DMS79 (cell line): ENCODE measurements around the gene UCP2.
"Not testable (repeated sequence)": the region's sequence is repeated elsewhere in the genome, so short reads cannot be mapped to it uniquely, and the experiment has no call there.

Source experiments
- DNase-seq: peaks from one replicate; lab custom pipeline; 2025; lab: John Stamatoyannopoulos, UW

UCP2 gene

DNA sequence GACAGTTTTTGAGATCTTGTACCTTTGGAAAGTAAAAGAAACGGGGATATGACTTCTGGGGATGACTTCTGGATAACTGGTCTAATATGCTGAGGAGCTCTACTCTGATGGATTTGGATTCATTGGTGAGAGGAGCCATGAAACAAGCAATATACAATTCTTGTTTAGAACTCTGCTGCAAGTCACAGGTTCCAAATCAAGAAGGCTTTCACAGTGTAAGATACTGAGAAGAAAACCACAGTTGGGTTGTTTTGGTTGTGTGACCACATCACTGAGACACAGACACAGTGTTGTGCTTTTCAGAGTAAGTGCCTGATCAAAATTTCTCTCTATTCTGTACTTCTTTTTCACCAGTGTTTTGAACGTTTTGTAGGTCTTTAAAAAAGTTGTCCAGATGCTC is 13.1 kb upstream of the UCP2 start:
- DNase-seq, result no peak

DNA sequence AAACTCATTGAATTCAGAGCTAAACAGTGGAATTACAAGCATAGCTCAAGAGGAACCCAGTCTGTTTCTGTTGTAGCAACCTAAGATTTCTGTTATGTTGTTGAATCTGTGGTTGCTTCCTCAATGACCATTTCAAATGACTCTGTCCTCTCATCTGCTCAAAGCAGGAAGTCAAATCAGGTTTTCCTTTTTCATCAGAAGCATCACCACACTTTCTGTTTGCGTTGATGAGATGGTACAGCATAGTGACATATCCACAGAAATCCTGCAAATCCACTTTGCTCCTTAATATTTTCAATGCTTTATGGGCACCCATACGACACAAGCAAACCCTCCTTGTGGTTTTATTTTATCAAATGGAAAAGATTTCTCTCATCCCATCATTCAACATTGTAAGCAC is 12.6 kb upstream of the UCP2 start:
- no peak for DNase-seq

DNA sequence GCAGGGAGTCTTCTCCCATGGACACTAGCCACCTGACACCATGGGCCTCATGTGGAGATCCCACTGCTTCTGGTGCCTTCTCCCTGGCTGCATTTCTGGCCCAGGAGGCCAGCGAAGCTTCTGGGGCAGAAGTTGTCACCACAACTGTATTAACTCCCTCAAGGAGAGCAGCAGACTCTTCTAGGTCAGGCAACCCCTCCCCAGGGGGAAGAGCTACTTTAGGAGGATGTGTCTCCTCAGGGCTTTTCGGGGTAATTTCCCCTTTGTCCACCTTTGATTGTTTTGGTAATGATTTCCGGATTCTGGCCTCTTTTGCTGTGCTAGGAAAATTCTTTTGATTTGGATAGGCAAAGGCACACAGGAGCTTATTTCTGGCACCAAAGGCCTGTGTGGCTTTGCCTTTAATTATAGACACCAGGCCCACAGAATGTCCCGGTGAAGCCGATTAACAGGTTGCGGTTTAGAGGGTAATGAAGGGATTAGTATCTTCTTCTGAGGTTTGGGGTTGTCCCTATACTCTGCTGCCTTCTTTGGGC is 8.9 kb upstream of the UCP2 start:
- DNase-seq, result no peak

DNA sequence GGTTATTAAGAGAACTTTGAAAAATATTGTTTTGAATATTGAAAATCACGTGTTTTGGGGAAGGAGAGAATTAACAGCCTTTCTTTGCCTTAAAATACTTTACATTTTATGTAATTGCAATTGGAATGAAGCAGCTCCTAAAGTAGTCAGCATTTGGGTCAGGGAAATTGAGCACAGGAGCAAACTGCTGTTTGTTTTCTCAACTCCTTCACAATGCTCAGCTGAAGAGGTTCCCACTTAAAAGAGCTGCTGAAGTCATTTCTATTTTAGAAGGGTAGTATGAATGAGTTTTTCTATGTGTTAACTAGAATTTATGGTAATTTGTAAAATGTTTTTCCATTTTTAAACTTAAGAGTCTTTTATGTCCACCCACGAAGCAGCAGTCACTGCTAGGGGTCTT is 8.1 kb upstream of the UCP2 start:
- DNase-seq, result peak; percentile 57

DNA sequence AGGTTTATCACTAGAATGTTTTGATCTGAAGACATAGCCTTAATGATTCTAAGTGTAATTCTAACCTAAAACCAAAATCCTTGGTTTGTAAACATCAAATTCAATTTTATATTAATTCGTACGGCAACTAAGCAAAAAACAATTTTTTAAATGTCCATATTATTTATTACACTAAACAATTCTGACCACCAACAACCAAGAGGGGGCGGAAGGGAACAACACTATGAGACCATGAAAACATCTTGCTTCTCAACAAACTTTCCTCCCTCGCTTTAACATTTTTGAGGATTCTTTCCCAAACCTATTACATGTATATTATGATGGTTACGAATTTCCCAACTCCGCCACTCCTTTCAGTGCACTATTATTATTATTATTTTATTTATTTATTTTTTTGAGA is 6.5 kb upstream of the UCP2 start:
- no peak for DNase-seq

DNA sequence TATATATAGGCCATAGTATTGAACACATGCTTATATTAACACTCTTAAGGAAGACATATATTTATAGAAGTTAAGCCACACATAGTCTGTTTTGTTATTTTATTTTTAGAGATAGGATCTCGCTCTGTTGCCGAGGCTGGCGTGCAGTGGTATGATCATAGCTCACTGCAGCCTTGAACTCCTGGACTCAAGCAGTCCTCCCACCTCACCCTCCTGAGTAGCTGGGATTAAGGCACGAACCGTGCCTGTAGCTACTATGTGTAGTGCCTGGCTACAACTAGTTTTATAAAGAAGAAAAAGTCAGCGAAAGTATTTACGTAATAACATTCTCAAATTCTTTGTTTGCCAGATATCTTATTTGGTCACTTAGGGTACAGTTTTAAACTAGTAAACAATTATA is 5.6 kb upstream of the UCP2 start:
- no peak for DNase-seq

DNA sequence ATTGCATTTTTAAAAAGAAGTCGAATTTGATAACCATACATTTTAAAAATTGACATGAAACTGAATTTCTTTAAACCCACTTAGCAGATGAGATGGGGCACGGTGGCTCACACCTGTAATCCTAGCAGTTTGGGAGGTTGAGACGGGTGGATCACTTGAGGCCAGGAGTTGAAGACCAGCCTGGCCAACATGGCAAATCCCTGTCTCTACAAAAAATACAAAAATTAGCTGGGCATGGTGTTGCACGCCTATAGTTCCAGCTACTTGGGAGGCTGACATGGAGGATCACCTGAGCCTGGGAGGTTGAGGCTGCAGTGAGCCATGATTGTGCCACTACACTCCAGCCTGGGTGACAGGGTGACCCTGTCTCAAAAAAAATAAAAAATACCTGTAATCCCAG is 3.0 kb upstream of the UCP2 start:
- not testable (repeated sequence) for DNase-seq

DNA sequence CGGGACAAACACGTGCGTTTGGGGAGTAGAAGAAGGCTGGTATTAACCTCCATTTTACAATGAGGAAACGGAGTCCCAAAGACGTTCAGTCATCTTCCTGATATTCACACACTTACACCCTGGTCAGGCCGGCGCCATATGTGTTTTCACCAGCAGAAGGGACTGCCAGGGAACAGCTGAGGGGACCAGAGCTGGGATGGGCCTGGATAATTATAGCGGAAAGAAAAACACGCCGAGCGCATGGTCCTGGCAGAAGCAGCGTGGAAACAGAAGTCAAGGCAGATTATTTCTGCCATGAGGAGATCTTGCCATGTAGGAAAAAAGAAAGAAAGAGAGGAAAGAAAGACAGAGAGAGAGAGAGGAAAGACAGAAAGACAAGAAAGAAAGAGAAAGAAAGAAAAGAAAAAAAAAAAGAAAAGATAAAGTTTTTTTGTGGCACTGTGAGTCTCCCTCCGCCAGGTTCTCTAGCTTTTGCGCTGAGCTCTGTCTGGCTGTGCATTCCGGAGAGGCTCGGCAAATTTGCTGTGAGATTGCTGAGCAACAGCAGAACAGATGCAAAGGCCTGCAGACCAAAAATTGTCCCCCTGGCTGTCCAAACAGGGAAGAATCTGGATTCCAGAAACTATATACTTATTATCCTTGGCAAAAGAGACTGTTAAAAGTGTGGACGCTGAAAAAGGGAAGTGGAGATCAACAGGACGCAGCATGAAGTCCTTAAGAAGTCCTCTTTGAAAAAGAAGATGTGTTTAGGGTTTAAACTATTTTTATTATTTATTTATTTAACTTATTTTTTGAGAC is 1.3 kb upstream of the UCP2 start:
- DNase-seq, result no peak

DNA sequence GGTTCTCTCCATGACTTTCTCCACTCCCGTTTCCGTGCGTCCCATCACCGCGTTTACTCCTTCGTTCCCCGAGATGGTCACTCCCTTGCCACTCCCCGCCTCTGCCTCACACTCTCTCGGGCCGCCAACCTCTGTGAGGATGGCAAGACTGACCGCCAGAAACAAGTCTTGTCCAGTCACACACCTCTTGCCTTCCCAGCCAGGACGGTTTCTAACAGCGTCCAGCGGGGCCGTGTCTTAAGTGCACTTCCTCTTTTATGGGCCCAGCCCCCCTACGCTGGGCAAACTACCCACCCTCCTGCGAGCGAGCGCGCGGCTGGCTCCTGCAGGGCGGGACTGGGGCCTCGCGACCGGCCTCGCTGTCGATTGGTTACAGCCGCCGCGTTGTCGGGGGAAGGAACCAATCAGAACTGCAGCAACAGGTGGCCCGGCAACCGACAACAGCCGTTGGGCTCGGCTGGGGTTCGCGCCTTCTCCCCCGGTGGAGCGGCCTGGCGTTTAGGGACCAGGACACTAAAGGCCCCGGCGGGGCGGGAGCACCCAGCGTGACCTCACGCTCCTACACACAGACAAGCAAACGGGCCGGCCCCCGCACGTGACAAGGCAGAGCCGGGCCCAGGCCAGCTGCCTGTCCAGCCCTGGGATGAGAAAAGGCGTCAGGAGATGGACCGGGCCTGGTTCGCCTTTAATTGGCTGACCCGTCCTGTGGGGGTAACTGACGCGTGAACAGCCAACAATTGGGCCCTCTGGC is 522 bp upstream of the UCP2 start:
- DNase-seq, result peak; percentile 97

DNA sequence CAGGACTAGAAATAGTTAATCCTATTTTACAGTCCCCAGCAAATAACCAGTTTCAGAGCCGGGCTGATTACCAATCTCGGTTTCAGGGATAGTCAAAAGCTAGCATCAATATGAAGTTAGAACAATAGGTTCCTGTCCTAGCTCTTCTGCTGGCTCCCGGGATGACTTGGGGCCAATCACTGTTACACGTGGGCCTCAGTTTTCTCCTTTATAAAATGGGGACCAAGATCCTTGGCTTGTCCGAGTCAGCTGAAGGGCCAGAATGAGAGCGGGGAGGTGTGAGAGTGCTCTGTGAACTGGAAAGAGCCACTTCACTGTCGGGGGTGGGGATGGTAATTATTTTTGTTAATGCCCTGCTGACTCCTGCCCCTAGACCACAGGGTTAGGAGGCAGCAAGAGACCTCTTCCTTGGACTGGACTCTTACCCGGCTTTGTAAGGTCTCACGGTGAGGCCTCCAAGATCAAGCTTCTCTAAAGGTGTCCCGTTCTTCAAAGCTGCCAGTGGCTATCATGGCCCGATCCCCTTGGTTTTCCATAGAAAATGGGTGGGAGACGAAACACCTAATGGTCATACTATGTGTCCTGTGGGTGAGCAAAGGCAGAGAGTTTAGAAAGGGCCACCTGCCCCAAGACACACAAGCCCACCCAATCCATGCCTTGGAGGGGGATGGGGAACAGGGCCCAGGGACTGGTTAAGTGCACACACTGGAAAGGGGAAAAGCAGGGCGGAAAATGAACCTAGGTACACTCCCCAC is 1.4 kb downstream of the UCP2 start:
- DNase-seq, result no peak

DNA sequence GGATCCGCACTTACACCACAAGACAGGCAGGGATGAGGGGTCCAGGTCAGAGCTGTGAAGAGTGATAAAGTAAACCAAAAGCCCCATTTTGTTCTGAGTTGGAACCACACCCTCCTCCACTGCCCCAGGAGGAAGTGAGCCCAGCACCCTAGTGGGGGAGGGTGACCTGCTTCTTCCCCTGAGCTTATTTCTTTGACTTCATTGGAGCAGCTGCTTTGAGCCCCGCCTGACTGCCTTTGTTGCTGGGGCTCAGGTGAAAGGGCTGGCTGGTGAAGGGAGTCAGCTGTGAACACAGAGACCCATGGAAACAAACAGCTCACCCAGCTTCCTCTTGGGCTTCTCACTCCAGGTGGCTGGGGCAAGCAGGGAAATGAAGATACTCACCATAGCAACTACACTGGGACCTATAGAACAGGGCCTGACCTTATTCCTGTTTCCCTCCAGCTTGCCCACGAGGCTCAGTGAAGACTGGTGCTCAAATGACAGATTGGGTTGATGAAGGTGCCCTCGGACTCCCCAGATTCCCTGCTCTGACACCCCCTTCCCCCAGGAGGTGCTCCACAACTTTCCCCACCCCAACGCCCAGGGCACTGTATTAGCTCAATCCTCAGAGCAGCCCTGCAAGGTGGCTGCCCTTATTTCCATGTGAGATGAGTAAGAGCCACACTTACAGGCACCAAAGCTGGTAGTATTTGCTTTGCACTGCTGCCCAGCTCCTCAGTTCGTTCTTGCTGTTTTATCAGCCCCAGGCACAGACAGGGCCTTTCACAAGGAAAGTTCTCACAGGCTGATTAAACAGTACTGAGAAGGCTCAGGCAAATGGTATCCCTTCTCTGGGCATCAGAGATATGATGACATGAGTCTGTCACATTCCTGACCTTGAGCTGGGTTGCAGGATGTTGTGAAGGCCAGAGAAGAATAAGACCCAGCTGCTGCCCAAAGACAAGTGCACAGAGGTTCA is 2.4 kb downstream of the UCP2 start:
- DNase-seq, result no peak

DNA sequence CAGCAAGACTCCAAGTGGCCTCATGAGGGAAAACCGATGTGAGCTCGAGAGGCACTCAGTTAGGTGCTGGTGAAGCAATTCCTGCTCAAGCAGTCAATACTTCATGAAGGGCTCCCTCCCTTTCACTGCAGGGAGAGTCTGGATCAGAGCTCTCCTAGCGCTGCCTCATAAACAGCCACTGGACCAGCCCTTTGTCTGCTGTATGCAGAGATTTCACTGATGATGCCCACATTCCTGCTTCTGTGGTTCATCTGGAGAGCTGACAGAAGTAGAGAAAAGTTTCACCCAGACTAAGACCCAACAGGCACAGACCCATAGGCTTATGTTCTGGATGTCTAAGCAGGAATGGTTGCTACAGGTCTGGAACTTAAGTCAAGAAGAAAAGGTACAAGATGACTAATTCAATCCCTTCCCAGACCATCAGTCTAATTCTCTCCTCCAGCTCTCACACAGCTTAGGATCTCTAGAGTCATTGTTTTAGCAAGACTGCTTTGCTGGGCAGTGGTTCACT is 4.0 kb downstream of the UCP2 start:
- no peak for DNase-seq

DNA sequence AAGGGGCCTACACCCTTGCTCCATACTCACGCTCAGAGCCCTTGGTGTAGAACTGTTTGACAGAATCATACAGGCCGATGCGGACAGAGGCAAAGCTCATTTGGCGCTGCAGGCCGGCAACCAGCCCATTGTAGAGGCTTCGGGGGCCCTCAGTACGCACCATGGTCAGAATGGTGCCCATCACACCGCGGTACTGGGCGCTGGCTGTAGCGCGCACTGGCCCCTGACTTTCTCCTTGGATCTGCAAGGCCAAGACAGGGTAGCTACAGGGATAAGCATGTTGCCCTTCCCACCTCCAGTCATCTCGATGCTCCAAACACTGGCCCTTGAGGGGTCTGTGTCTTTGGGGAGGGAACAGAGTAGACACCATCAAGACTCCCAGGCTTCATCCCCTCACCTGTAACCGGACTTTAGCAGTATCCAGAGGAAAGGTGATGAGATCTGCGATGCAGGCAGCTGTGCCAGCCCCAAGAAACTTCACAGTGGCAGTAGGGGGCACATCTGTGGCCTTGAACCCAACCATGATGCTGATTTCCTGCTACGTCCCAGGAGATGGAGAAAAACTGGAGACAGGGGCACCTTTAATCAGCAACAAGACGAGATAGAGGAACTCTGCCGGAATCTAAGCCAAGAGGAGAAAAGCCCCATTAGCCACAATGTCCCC is 4.7 kb downstream of the UCP2 start:
- no peak for DNase-seq

DNA sequence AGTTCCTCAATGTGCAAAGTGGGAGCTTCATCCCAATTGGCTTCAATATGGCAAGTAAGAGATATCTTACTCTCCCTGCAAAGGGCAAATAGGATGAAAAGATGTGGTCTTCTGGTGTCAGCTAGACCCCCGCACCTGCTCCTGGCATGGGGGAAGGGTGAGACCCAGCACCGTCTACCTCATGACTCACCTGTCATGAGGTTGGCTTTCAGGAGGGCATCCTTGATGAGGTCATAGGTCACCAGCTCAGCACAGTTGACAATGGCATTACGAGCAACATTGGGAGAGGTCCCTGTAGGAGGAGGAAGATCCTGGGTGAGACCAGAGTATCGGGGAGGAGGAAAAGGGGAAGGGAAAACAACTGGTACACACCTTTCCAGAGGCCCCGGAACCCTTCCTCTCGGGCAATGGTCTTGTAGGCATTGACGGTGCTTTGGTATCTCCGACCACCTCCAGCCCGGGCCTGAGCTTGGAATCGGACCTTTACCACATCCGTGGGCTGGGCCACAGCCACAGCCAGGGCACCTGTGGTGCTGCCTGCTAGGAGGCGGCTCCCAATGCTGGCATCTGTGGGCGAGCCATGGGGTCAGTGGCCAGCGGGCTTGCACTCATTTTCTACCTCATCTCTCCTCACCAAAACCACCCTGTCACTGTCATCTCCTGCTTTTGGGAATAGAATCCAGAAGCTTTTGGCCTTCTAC is 6.0 kb downstream of the UCP2 start:
- DNase-seq, result no peak

DNA sequence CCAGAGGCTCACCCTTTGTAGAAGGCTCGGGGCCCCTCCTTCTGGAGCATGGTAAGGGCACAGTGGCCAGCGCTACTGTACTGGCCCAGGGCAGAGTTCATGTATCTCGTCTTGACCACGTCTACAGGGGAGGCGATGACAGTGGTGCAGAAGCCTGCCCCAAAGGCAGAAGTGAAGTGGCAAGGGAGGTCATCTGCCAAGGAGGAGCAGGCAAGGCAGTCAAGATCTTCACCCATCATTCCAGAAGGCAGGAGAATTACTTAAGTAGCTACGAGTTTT is 7.2 kb downstream of the UCP2 start:
- DNase-seq, result no peak

DNA sequence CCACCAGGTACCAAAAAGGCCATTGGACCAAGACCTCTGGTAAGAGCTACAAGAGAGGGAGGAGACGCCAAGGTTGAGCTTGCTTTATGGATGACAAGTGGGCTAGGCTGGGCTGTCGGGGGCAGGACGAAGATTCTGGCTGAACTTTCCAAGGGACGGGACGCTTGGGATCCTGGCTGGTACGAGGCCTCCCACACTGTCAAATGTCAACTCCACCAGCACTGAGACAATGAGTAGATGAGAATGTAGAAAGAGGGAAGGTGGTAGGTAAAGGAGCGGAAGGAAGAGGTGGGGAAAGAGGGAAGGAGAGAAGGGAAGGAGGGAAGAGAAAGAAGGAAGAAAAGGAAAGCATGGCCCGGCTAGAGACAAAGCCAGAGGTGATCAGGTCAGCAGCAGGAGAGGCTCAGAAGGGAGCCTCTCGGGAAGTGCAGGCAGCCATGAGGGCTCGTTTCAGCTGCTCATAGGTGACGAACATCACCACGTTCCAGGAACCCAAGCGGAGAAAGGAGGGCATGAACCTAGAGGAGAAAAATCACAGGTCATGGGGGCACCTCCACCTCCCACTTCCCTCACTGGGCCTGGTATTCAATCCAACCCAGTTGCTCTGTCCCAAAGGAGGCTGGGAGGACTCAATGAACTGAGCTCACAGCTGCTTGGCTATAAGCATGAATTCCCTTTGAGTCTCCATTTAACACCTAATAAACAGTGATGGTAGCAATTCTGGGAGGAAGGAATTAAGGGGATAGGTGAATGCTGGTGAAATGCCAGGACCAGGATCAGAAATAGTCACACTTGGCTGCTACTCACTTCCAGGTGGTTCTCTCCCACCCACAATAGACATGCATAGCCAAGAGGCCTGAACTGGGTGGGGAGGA is 7.8 kb downstream of the UCP2 start:
- DNase-seq, result no peak

DNA sequence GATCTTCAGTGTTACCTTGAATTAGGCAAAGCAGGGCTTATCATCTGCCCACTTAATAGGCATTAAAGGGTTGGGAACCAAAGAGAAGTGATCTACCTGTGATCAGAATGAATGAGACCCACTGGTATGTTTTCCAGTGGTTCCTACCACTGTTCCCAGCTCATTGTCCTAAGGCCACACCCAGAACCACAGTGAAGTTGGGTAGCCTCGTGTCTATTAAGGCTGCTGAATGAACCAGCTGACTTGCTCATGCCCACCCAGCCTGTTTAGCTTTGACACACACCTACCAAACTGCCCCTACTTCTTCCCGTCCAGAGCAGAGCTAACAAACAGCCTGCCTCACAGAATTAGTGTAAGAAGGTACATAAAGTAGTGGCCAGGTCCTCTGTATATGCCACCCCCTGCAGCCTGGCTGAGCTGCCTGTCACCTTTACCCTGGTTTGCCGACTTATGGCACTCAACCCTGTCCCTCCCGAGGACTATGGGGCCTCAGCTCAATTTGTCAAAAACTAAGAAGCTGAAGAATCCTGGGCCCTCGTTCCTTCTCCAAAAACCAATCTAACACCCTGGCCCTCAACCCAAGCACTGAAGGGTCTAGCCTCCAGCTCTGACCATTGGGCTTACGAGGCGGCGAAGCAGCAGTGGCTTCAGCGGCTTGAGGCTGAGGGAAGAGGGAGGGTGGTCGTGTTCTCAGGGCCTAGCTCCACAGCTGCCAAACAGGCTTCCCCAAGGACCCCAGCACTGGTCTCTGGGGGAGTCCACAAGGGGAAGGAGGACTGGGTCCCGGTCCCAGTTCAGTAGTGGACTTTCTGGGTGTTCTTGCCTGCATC is 9.8 kb downstream of the UCP2 start:
- DNase-seq, result no peak

DNA sequence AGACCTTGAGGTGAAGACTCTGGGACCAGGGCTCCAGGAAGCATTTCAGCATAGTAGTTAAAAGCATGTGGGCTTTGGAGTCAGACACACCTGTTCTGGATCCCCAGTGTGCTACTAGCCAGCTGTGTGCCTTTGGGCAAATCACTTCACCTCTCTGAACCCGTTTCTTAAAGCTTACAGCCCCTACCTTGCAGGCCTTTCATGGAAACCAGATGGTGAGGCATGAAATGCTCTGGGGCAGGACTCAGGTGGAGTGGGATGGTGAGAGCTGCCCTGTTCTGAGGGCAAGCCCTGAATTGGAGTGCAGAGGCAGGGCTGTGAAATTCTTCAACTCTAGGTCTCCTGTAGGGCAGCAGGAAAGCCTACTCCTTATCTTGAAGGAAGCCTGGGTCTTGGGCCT is 10.5 kb downstream of the UCP2 start:
- DNase-seq, result no peak
